Activated CD4-positive, alpha-beta T cell treated with anti-CD3 and anti-CD28 coated beads, Interleukin-2, amount 10 ng/mL, durations not matched to agents 24 days and 14 days (primary cell): ENCODE results near the gene TSPAN15. TPM values are rescaled to one million over a fixed set of nuclear protein-coding genes. Genes with fewer than 3 reads are reported as not detected.
A peak's percentile ranks its signal among the peaks of the same experiment; 100 is the strongest.

Source experiments
- DNase-seq: peaks from one replicate; pipeline ENCODE4 v3.0.0; 2022
- H3K27ac Mint-ChIP-seq: one replicate; pipeline ENCODE4 v1.8.0; 2022; ENCODE audit warnings: mild to moderate bottlenecking, mixed read lengths
- H3K27me3 Mint-ChIP-seq: one replicate; pipeline ENCODE4 v1.8.0; 2022; ENCODE audit warnings: mixed read lengths
- H3K36me3 Mint-ChIP-seq: one replicate; pipeline ENCODE4 v1.8.0; 2022; ENCODE audit warnings: low read depth, mild to moderate bottlenecking, mixed read lengths
- H3K4me1 Mint-ChIP-seq: one replicate; pipeline ENCODE4 v1.8.0; 2021; ENCODE audit warnings: mixed read lengths
- H3K4me3 Mint-ChIP-seq: one replicate; pipeline ENCODE4 v1.8.0; 2022; ENCODE audit warnings: mild to moderate bottlenecking, moderate library complexity, mixed read lengths
- H3K9me3 Mint-ChIP-seq: one replicate; pipeline ENCODE4 v1.8.0; 2021; ENCODE audit warnings: mixed read lengths
- intact Hi-C: fragments of 100-400 bp; cut with micrococcal nuclease; formaldehyde crosslinking; loops from one replicate; pipeline ENCODE4 v1.15.1; 2023
- total RNA-seq: library from RNA; stranded (reverse); gene quantifications from 2 replicates; pipeline ENCODE4 v1.2.3, GENCODE V29; 2022

The TSPAN15 gene
- total RNA-seq, 1 donor from 2014 or later: 1.6 TPM

DNA sequence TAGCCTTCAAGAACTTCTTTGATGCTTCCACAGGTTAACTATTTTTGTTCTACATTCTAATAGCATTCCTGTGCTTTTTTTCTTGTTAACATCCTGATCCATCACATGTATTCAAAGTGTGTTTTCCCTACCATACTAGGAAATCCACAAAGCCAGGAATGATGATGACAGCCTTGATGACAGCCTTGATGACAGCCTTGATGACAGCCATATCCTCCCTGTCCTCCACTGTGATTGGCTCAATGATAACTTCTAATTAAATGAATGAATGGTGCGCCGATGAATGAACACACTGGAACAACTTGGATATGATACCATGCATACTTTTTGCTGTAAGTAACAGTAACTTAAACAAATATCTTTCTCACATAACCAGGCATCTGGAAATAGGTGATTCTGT, 26.2 kb upstream of the TSPAN15 start:
- intact Hi-C loops: no loop called here
- H3K36me3 Mint-ChIP-seq: no peaks in the 10 kb centered on the region
- H3K27ac Mint-ChIP-seq: no peak overlapping the region
- no peak for DNase-seq
- peaks cover 6% of the 10 kb centered on the region for H3K9me3 Mint-ChIP-seq
- H3K27me3 Mint-ChIP-seq: no peaks in the 10 kb centered on the region
- H3K4me1 Mint-ChIP-seq: peaks cover 31% of the 10 kb centered on the region
- no peak overlapping the region for H3K4me3 Mint-ChIP-seq

DNA sequence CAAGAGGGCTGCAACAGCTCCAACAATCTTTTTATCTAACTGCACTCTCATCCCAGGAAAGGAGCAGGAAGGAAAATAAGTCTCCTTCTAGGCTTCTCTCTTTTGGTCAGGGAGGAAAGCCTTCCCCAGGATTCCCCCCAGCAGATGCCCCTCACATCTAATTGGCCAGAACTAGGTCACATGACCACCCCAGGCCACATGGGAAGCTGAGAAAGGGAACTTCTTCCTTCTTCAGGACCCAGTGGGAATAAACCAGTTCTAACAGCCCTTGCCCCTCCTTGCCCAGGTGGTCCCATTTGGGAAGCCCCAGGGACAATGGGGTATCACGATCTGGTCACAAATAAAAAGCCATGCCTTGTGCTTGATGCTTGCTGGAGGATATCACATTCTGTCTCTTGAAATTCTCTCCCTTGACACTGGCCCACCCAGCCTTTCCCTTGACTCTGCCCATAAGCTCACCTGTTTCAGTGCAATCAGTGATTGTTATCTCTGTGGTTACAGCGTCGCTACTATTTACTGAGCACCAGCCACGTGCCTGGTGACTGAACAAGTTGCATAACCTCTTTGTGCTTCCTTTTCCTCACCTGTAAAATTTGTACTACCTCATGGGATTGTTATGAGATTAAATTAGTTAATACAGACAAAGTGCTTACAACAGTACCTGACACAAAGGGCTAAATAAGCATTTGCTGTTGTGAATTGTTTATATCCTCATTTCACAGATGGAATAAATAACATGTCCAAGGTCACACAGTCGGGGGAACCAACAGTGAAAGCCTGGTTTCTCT, 25.6 kb upstream of the TSPAN15 start:
- Mint-ChIP-seq H3K4me3 (no peak overlapping the region), H3K36me3 (no peaks in the 10 kb centered on the region), H3K27me3 (no peaks in the 10 kb centered on the region), H3K27ac (peak overlapping the region; percentile 29), H3K4me1 (peaks cover 31% of the 10 kb centered on the region), H3K9me3 (peaks cover 6% of the 10 kb centered on the region)
- no peak for DNase-seq
- intact Hi-C loops: no loop called here

DNA sequence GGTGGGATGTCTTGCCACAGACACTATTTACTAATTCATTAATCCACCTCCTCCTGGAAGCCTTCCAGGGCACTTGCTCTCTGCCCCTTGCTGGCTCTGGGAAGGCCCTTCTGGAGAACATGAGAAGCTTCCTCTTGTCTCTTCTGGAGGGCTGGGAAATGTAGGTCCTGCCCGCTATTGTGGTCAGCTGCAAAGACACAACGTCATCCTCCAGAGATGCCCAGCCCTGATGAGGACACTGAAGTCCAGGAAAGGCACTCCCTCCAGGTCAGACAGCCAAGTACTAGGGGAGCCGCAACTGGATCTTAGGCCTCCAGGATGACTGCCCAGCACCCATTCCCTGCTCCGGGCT, 24.9 kb upstream of the TSPAN15 start:
- H3K9me3 Mint-ChIP-seq: peaks cover 6% of the 10 kb centered on the region
- no peak overlapping the region for H3K4me3 Mint-ChIP-seq
- peaks cover 31% of the 10 kb centered on the region for H3K4me1 Mint-ChIP-seq
- DNase-seq: no peak
- no peaks in the 10 kb centered on the region for H3K36me3 Mint-ChIP-seq
- H3K27ac Mint-ChIP-seq: no peak overlapping the region
- intact Hi-C loops: no loop called here
- H3K27me3 Mint-ChIP-seq: no peaks in the 10 kb centered on the region

DNA sequence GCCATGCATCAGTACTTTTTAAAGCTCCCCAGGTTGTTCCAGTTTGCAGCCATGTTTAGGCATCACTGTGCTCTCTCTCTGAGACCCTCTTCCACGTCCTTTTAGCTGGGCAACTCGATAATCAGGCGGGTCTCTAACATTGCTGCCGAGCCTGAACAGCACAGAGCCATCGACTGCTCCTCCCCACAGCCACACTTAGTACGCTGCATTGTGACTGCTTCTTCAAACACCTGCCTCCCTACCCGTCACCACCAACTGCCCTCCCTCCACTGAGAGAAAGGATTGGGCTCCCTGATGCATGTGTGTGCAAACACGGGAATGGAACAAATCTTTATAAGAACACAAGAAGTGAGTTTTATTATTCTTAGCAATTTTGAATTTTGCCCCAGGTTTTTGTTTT, 23.1 kb upstream of the TSPAN15 start:
- no peak overlapping the region for H3K4me3 Mint-ChIP-seq
- DNase-seq: no peak
- intact Hi-C loops: no loop called here
- H3K27ac Mint-ChIP-seq: no peak overlapping the region
- peaks cover 6% of the 10 kb centered on the region for H3K9me3 Mint-ChIP-seq
- H3K4me1 Mint-ChIP-seq: peaks cover 31% of the 10 kb centered on the region
- H3K27me3 Mint-ChIP-seq: no peaks in the 10 kb centered on the region
- no peaks in the 10 kb centered on the region for H3K36me3 Mint-ChIP-seq

DNA sequence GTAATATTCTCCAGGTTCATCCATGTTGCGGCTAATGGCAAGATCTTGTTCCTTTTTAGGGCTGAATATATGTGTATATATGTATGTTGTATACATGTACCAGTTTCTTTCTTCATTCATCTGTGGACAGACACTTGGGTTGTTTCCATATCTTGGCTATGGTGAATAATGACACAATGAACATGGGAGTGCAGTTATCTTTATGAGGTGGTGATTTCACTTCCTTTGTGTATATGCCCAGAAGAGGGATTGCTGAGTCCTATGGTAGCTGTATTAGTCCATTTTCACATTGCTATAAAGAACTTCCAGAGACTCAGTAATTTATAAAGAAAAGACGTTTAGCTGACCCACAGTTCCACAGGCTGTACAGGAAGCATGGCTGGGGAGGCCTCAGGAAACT, 17.1 kb upstream of the TSPAN15 start:
- intact Hi-C loops: no loop called here
- H3K4me1 Mint-ChIP-seq: no peaks in the 10 kb centered on the region
- no peaks in the 10 kb centered on the region for H3K9me3 Mint-ChIP-seq
- no peak for DNase-seq
- no peak overlapping the region for H3K4me3 Mint-ChIP-seq
- H3K36me3 Mint-ChIP-seq: no peaks in the 10 kb centered on the region
- H3K27me3 Mint-ChIP-seq: peaks cover 11% of the 10 kb centered on the region
- H3K27ac Mint-ChIP-seq: no peak overlapping the region

DNA sequence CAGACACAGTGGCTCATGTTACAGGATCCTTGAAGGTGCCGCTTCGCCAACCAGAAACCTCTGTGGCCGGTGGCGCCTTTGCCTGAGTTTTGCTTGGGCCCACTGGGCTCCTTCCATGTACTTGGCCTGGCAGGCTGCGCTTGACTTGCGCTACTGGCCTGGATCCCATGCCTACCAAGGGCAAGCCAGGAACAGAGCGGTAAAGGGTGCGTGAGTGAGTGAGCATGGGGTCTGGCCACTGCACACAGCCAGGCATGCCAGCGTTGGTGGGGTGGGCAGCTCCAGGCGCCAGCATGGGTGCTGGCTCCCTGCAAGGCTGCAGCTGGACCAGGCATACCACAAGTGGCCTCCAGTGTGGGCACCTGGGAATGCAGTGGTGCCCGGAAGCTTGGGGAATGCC, 16.3 kb upstream of the TSPAN15 start:
- H3K27me3 Mint-ChIP-seq: peaks cover 12% of the 10 kb centered on the region
- no peaks in the 10 kb centered on the region for H3K4me1 Mint-ChIP-seq
- no peaks in the 10 kb centered on the region for H3K36me3 Mint-ChIP-seq
- no peak for DNase-seq
- H3K4me3 Mint-ChIP-seq: no peak overlapping the region
- H3K9me3 Mint-ChIP-seq: no peaks in the 10 kb centered on the region
- intact Hi-C loops: no loop called here
- H3K27ac Mint-ChIP-seq: no peak overlapping the region

DNA sequence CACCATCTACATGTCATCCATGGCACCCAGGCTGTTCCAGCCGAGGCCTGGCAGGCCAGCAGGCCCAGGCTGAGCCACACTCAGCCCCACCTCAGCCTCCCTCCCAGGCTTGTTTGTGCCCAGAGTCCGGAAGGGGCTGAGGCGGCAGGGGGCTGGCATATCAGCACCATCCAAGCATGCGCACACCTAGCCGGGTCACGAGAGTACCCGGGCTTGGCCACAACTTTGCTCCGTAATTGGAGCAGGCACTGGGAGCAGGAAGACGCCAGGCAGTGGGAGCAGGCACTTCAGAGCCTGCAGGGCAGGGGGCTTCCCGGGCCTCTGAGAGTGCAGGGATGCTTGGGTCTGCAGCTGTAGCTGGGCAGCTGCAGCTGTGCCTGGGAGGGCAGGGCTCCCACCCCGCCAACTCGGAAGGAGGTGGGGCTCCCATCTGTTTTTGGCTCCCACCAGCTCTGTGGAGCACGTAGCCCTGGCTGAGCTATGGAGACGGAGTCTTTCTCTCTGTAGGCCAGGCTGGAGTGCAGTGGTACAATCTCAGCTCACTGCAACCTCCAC, 15.2 kb upstream of the TSPAN15 start:
- Mint-ChIP-seq H3K36me3 (no peaks in the 10 kb centered on the region), H3K27me3 (peaks cover 13% of the 10 kb centered on the region), H3K4me3 (no peak overlapping the region), H3K9me3 (no peaks in the 10 kb centered on the region), H3K27ac (no peak overlapping the region), H3K4me1 (no peaks in the 10 kb centered on the region)
- intact Hi-C loops: no loop called here
- no peak for DNase-seq

DNA sequence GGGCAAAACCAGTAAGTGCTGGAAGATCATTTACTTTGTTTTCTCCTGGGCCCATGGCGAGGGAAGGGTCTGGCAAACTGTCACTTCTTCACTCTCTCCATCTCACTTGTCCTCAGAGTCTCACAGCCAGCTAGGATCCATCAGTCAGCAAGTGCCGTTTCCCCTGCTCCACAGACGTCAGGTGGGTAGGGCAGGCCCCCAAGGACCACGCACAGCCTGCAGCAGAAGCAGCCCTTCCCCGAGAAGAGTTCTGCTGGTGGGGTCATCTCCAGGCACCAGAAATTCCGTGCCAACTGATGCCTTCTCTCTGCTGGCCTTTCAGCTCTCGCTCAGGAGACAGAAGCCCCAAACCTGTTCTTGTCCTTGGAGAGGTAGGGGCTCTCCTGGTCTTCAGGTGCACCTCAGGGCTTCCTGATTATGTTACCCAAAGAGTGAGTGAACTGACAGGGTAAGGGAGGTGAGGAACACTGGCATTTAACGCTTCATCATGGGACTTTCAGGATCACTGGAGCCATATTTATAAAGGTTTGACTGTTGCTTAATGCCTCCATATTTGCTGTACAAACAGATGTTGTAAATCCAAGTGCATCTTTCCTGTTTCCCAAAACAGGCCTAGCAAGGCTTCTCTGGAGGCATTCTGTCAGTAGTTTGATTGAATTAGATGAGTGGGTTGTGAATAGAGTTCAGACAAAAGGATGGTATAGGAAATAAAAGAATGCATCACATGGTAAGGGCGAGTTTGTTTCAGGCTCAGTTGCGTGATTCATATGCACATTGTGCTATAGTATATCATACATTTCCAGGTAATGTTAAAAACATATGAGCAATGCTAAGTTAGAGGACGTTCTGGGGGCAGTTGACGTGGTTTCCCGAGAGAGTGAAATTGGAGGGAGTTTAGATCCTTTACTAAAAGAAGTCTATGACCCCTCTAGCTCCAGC, 13.7 kb upstream of the TSPAN15 start:
- Mint-ChIP-seq H3K27me3 (peaks cover 17% of the 10 kb centered on the region), H3K4me3 (no peak overlapping the region), H3K9me3 (no peaks in the 10 kb centered on the region), H3K4me1 (no peaks in the 10 kb centered on the region), H3K36me3 (no peaks in the 10 kb centered on the region), H3K27ac (no peak overlapping the region)
- intact Hi-C loops: no loop called here
- DNase-seq: no peak

DNA sequence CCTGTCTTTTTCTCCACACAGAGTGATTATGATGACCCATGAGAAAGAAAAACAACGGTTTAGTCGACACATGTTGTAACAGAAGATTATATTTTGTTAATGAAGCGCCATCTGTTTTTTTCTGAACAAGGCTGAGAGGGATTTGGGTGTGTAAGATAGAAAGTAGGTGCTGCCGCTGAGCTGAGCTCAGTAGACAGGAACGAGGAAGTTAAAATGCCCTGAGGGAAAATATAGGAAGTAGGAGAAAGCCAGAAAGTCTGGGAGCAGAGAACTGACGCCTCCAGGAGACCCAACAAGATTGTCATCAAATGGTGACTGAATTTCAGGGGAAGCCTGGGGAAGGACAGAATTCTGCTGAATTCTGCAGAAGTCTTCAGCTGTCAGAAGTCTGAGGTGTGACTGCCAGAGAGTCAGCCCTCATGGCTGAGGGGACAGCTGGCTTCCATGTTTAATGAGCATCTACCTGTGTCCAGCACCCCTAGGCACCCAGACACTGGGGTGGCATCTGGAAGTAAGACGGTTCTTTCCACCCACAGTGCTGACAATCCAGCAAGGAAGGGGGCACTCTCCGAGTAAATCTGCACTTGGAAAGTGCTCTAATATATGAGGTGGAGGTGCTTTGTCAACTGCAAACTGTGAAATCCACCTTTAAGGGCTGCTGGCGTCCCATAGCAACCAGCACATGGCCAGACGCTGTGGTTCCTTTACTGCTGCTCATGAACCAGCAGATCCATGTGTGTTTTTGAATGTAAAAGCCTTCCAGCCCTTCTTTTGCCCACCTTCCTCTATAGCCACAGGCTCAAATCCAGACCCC, 12.5 kb upstream of the TSPAN15 start:
- no peak overlapping the region for H3K27ac Mint-ChIP-seq
- no peaks in the 10 kb centered on the region for H3K36me3 Mint-ChIP-seq
- no peak for DNase-seq
- intact Hi-C loops: no loop called here
- no peaks in the 10 kb centered on the region for H3K4me1 Mint-ChIP-seq
- peaks cover 22% of the 10 kb centered on the region for H3K27me3 Mint-ChIP-seq
- H3K4me3 Mint-ChIP-seq: no peak overlapping the region
- H3K9me3 Mint-ChIP-seq: no peaks in the 10 kb centered on the region

DNA sequence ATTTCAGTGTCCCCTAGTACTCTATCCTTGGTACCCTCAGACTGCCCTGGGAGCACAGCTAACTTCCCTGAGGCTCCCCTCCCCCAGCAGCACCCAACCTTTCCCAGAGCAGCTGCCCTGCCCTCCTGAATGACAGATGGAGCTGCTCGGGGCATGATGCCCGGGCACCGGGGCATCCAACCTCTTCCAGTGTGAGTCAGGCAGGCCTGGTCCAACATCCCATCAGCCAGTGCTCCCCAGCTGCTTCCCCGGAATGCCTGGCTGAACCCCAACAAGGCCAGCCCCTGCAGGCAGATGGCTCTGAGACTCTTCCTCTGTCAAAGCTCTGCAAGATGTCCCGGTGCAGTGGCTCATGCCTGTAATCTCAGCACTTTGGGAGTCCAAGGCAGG, 11.9 kb upstream of the TSPAN15 start:
- intact Hi-C loops: no loop called here
- Mint-ChIP-seq H3K4me3 (no peak overlapping the region), H3K27ac (no peak overlapping the region), H3K4me1 (no peaks in the 10 kb centered on the region), H3K9me3 (no peaks in the 10 kb centered on the region), H3K36me3 (no peaks in the 10 kb centered on the region), H3K27me3 (peaks cover 23% of the 10 kb centered on the region)
- no peak for DNase-seq

DNA sequence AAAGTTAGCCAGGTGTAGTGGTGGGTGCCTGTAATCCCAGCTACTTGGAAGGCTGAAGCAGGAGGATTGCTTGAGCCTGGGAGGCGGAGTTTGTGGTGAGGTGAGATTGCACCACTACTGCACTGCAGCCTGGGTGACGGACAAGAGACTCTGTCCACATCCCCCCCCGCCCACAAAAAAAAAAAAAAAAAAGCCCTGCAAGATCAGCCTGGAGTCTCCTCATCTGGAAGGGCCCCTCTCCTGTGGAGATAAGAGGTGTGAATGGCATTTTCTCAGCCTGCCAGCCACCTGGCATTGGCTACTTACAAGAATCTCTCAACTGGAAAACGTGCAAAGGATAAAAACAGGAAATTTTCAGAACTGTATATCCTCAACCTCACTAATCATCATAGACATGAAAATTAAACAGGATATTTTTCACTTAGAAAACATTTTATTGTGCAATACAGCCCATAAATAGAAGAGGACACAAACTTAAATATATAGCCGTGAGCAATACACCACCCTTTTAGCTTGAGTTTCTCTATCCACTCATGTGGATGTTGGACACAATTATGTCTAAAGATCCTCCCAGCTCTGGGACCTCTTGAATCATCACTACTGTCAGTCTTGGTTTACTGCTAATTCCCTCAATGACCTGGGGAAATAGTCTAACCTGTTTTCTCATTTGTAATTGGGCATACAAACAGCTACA, 11.3 kb upstream of the TSPAN15 start:
- intact Hi-C loops: no loop called here
- H3K9me3 Mint-ChIP-seq: no peaks in the 10 kb centered on the region
- no peaks in the 10 kb centered on the region for H3K36me3 Mint-ChIP-seq
- no peak for DNase-seq
- no peaks in the 10 kb centered on the region for H3K4me1 Mint-ChIP-seq
- peaks cover 21% of the 10 kb centered on the region for H3K27me3 Mint-ChIP-seq
- H3K27ac Mint-ChIP-seq: no peak overlapping the region
- no peak overlapping the region for H3K4me3 Mint-ChIP-seq

DNA sequence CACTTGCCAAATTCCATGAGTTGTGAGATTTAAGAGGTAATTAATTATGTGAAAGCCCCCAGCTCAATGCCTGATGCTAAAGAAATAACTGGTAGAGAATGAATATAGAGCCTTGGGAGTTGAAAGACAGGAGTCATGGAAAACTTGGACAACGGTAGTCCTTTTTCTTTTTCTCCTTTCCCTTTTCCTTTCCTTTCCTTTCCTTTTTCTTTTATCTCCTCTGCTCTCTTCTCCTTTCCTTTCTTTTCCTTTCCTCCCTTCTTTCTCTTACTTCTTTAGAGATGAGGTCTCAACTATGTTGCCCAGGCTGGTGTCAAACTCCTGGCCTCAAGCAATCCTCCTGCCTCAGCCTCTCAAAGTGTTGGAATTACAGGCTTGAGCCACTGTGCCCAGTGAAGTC, 7.9 kb upstream of the TSPAN15 start:
- DNase-seq: no peak
- Mint-ChIP-seq H3K4me1 (no peaks in the 10 kb centered on the region), H3K9me3 (no peaks in the 10 kb centered on the region), H3K36me3 (no peaks in the 10 kb centered on the region), H3K4me3 (no peak overlapping the region), H3K27ac (no peak overlapping the region), H3K27me3 (peaks cover 14% of the 10 kb centered on the region)
- intact Hi-C loops: no loop called here

DNA sequence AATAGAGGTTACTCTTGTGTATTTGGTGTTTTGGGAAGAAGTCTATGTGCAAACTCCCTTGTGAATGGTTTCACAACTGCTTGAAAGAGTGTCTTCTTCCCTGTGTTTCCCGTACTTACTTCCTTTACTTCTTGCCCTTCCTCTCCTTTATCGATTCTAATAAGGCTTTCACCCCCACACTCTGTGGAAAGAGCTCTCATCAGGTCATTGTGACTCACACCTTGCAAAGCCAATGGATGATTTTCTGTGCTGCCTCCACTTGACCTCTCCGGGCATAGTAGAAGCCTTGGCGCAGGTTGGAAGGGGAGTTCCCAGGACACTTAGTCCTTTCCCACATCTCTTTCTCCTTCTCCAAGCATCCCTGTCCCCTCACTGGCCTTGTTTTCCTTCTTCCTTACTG, 6.2 kb upstream of the TSPAN15 start:
- Mint-ChIP-seq H3K27ac (no peak overlapping the region), H3K9me3 (no peaks in the 10 kb centered on the region), H3K36me3 (no peaks in the 10 kb centered on the region), H3K4me3 (no peak overlapping the region), H3K4me1 (peaks cover 4% of the 10 kb centered on the region), H3K27me3 (peaks cover 10% of the 10 kb centered on the region)
- intact Hi-C loops: no loop called here
- no peak for DNase-seq
